Keratinocyte (primary cell): ENCODE results near the gene COLGALT1. TPM values are rescaled to one million over a fixed set of nuclear protein-coding genes. Genes with fewer than 3 reads are reported as not detected.

Experiments used
- DNase-seq: peaks from one replicate; pipeline ENCODE4 v3.0.0-alpha.2; 2011; ENCODE audit warnings: low read depth, missing footprints, low spot score
- FAIRE-seq: peaks from 2 replicates; lab custom pipeline; 2011; peaks lifted over from hg19 to GRCh38; lab: Jason Lieb, UNC
- H2AFZ ChIP-seq: 2 replicates; pipeline ENCODE4 v1.6.0; 2012; ENCODE audit warnings: low read length, control low read depth, inconsistent platforms; ENCODE audit not compliant: control insufficient read depth
- H3K27ac ChIP-seq: 2 replicates; pipeline ENCODE4 v1.5.1; 2011; ENCODE audit warnings: low read length; ENCODE audit not compliant: control insufficient read depth, insufficient read depth
- H3K27me3 ChIP-seq: 3 replicates; pipeline ENCODE4 v1.6.0; 2011; ENCODE audit warnings: low read length; ENCODE audit not compliant: control insufficient read depth, insufficient read depth; ENCODE audit errors: extremely low read depth
- H3K36me3 ChIP-seq, 2 experiments: 2 replicates in 1 of 2; 3 replicates in 1 of 2; pipeline ENCODE4 v1.5.1; 2011; ENCODE audit warnings: low read length in 2 of 2, mild to moderate bottlenecking in 1 of 2; ENCODE audit not compliant: control insufficient read depth in 2 of 2, insufficient read depth in 2 of 2; ENCODE audit errors: extremely low read depth in 1 of 2
- H3K4me1 ChIP-seq: 3 replicates; pipeline ENCODE4 v1.5.1; 2011; ENCODE audit warnings: low read length; ENCODE audit not compliant: control insufficient read depth, insufficient read depth; ENCODE audit errors: extremely low read depth
- H3K4me2 ChIP-seq: 3 replicates; pipeline ENCODE4 v1.6.0; 2011; ENCODE audit warnings: low read depth, low read length; ENCODE audit not compliant: control insufficient read depth, insufficient read depth; ENCODE audit errors: extremely low read depth
- H3K4me3 ChIP-seq, 3 experiments: fragments of 200-600 bp in 1 of 3; sonication (generic) in 1 of 3; 2 replicates in 2 of 3; 3 replicates in 1 of 3; pipeline ENCODE4 v1.5.1; 2011 to 2016; ENCODE audit warnings: low read length in 3 of 3, mild to moderate bottlenecking in 3 of 3, control low read depth in 2 of 3, inconsistent platforms in 1 of 3, low read depth in 1 of 3, mixed read lengths in 1 of 3, mixed run types in 1 of 3, moderate library complexity in 1 of 3; ENCODE audit not compliant: control insufficient read depth in 2 of 3, insufficient read depth in 2 of 3; ENCODE audit errors: extremely low read depth in 1 of 3
- H3K79me2 ChIP-seq: 2 replicates; pipeline ENCODE4 v1.6.0; 2012; ENCODE audit warnings: low read length; ENCODE audit not compliant: control insufficient read depth, insufficient read depth
- H3K9ac ChIP-seq: 3 replicates; pipeline ENCODE4 v1.6.0; 2011; ENCODE audit warnings: low read length; ENCODE audit not compliant: control insufficient read depth, insufficient read depth; ENCODE audit errors: extremely low read depth
- H3K9me1 ChIP-seq: 3 replicates; pipeline ENCODE4 v1.6.0; 2011; ENCODE audit warnings: low read length; ENCODE audit not compliant: control insufficient read depth, insufficient read depth; ENCODE audit errors: extremely low read depth
- H3K9me3 ChIP-seq: 2 replicates; pipeline ENCODE4 v1.5.1; 2012; ENCODE audit warnings: low read depth, low read length; ENCODE audit not compliant: control insufficient read depth
- H4K20me1 ChIP-seq: 3 replicates; pipeline ENCODE4 v1.6.0; 2011; ENCODE audit warnings: low read length; ENCODE audit not compliant: control insufficient read depth, insufficient read depth; ENCODE audit errors: extremely low read depth
- EZH2 ChIP-seq: IDR thresholded peaks from one replicate; pipeline ENCODE4 v1.6.1; 2012; ENCODE audit warnings: inconsistent platforms, mild to moderate bottlenecking, low read length, moderate library complexity
- dilution Hi-C: fragments of 300-500 bp; cut with MboI; formaldehyde crosslinking; loops from one replicate; pipeline ENCODE4 v1.7.0; 2020; ENCODE audit warnings: low sequenced_read_pairs; ENCODE audit not compliant: extremely low pct_ligation_motif_present
- polyA plus RNA-seq, 5 experiments: library from polyadenylated mRNA; depleted of rRNA in 3 of 5; stranded (reverse) in 3 of 5; stranded (forward) in 1 of 5; unstranded in 1 of 5; fragments of >200 nt; gene quantifications; 1 replicate in 1 of 5; 2 replicates in 3 of 5; 3 replicates in 1 of 5; pipeline versions ENCODE4 v1.2.1 to v1.2.3, GENCODE V29; 2011 to 2012; ENCODE audit warnings: missing spikeins in 2 of 5, low read depth in 1 of 5, low replicate concordance in 1 of 5
- TF ChIP-seq, protein P1 (sequence below), 3 experiments: IDR thresholded peaks in 1 of 3; conservative IDR thresholded peaks in 1 of 3; optimal IDR thresholded peaks in 1 of 3; 2 replicates in 2 of 3; 3 replicates in 1 of 3; pipeline versions ENCODE3 to v1.5.1; 2011; ENCODE audit warnings: low read length in 3 of 3, mild to moderate bottlenecking in 3 of 3, moderate library complexity in 2 of 3, control low read depth in 1 of 3, inconsistent platforms in 1 of 3; ENCODE audit not compliant: insufficient read depth in 2 of 3; ENCODE audit errors: extremely low read depth in 1 of 3

Gene COLGALT1
- polyA plus RNA-seq, 1 donor (not counting 4 experiments of a cell fraction or from before 2014, with no cell fraction given), result 89.4 TPM

DNA sequence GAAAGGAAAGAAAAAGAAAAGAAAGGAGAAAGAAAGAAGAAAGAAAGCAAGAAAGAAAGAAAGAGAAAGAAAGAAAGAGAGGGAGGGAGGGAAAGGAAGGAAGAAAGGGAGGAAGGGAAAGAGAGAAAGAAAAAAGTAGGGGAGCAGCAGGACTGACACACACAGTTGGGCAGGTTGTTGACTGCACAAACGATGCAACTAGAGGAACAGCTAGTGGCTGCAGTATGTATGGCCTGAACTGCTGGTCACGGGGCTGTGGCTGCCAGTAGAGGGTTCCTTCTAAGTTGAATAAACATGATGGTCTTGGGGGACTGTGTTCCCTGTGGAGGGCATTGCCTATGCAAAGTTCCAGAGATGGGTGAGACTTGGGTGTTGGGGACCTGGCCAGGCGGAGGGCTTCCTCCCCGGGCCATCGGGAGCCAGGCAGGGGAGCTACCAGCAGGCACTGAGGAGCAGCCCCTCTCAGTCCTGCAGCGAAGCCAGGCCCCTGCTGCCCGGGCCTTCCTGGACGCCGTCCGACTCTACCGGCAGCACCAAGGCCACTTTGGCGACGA lies 16.7 kb upstream of the COLGALT1 start:
- H3K27ac ChIP-seq, result no peak overlapping the region
- TF ChIP-seq, protein P1, sequence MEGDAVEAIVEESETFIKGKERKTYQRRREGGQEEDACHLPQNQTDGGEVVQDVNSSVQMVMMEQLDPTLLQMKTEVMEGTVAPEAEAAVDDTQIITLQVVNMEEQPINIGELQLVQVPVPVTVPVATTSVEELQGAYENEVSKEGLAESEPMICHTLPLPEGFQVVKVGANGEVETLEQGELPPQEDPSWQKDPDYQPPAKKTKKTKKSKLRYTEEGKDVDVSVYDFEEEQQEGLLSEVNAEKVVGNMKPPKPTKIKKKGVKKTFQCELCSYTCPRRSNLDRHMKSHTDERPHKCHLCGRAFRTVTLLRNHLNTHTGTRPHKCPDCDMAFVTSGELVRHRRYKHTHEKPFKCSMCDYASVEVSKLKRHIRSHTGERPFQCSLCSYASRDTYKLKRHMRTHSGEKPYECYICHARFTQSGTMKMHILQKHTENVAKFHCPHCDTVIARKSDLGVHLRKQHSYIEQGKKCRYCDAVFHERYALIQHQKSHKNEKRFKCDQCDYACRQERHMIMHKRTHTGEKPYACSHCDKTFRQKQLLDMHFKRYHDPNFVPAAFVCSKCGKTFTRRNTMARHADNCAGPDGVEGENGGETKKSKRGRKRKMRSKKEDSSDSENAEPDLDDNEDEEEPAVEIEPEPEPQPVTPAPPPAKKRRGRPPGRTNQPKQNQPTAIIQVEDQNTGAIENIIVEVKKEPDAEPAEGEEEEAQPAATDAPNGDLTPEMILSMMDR (optimal IDR thresholded peaks at IDR 0.05 in 1 of 3, IDR thresholded peaks at IDR 0.05 in 1 of 3, conservative IDR thresholded peaks at IDR 0.05 in 1 of 3; ENCODE audit: extremely low read depth in 1 of 3, insufficient read depth in 2 of 3, low read length in 3 of 3), result no peak
- TF ChIP-seq EZH2, result no peak
- H4K20me1 ChIP-seq, result no peaks in the 10 kb centered on the region
- peaks cover 16% of the 10 kb centered on the region for H3K27me3 ChIP-seq
- FAIRE-seq, result no peak
- no peaks in the 10 kb centered on the region for H3K36me3 ChIP-seq
- peak overlapping the region; percentile 74 for H3K4me2 ChIP-seq
- no peaks in the 10 kb centered on the region for H3K79me2 ChIP-seq
- no peak for DNase-seq
- peaks cover 7% of the 10 kb centered on the region for H3K4me1 ChIP-seq
- H3K4me3 ChIP-seq, result peak overlapping the region in 2 of 3 experiments; percentile 34 to 55
- no peak overlapping the region for H3K9ac ChIP-seq
- dilution Hi-C loops, result no loop called here
- no peaks in the 10 kb centered on the region for H3K9me1 ChIP-seq
- no peaks in the 10 kb centered on the region for H3K9me3 ChIP-seq
- peak overlapping the region; percentile 4 for H2AFZ ChIP-seq

DNA sequence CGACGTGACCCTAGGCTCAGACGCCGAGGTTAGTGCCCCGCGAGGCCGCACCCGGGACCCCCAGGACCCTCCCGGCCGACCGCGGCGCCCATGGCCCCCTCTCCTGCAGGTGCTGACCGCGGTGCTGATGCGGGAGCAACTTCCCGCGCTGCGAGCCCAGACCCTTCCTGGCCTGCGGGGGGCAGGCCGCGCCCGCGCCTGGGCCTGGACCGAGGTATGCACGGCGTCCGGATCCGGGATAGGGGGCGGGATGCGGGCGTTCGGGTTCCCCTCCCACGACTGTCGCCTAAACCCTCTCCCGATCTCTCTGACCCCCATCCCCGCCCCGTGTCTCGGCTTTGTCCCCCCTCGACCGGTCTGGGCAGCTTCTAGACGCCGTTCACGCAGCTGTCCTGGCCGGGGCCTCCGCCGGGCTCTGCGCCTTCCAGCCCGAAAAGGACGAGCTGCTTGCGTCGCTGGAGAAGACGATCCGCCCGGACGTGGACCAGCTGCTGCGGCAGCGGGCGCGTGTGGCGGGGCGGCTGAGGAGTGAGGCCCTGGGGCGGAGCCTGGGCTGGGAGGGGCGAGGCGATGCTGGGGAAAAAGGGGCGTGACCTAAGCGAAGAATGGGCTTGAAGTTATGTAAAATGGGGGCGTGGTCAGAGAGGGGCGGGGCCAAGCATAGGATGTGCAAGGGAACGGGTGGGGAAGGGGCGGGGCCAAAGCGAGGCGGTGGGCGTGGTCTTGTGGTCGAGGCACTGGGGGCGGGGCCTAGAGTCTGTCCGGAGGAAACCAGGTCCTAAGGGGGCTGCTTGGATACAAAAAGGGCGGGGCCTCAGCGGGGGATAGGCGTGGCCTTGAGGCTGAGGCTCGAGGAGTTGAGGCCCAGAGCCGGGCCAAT lies 16.0 kb upstream of the COLGALT1 start:
- Histone ChIP-seq H3K9me1 (no peaks in the 10 kb centered on the region), H4K20me1 (no peaks in the 10 kb centered on the region), H3K9ac (no peak overlapping the region), H3K27me3 (peaks cover 16% of the 10 kb centered on the region), H3K9me3 (no peaks in the 10 kb centered on the region), H3K4me1 (peaks cover 7% of the 10 kb centered on the region), H3K27ac (no peak overlapping the region), H3K36me3 (no peaks in the 10 kb centered on the region), H2AFZ (peak overlapping the region; percentile 56), H3K4me3 (peak overlapping the region; percentile 21 to 55 (median 34)), H3K4me2 (peak overlapping the region; percentile 74), H3K79me2 (no peaks in the 10 kb centered on the region)
- no peak for TF ChIP-seq EZH2
- TF ChIP-seq, protein P1 (optimal IDR thresholded peaks at IDR 0.05 in 1 of 3, IDR thresholded peaks at IDR 0.05 in 1 of 3, conservative IDR thresholded peaks at IDR 0.05 in 1 of 3; ENCODE audit: extremely low read depth in 1 of 3, insufficient read depth in 2 of 3, low read length in 3 of 3), result peak in 1 of 3 experiments; percentile 57
- DNase-seq (peak; percentile 84), FAIRE-seq (no peak)
- dilution Hi-C loops, result no loop called here
